ENCODE data around the gene FGF22.

Gene FGF22

GRCh38 chr19:644363-644762, 4.7 kb downstream of the FGF22 start:
- DNase-seq, result no peak

GRCh38 chr19:644789-645188, 5.1 kb downstream of the FGF22 start:
- DNase-seq, result no peak

- no peak for DNase-seq
Measured at GRCh38 chr19:645912-646778, 6.5 kb downstream of the FGF22 start.

- no peak for DNase-seq
Measured at GRCh38 chr19:646779-647565, 7.3 kb downstream of the FGF22 start.

GRCh38 chr19:647566-648284, 8.0 kb downstream of the FGF22 start:
- no peak for DNase-seq

- no peak for DNase-seq
Measured at GRCh38 chr19:648305-648704, 8.6 kb downstream of the FGF22 start.

- no peak for DNase-seq
Measured at GRCh38 chr19:648904-649801, 9.5 kb downstream of the FGF22 start.

- DNase-seq, result no peak
Measured at GRCh38 chr19:650121-650520, 10.4 kb downstream of the FGF22 start.

GRCh38 chr19:651114-651818, 11.6 kb downstream of the FGF22 start:
- no peak for DNase-seq

GRCh38 chr19:651991-652390, 12.3 kb downstream of the FGF22 start:
- DNase-seq, result no peak

GRCh38 chr19:652467-653389, 13.0 kb downstream of the FGF22 start:
- DNase-seq, result no peak

- no peak for DNase-seq
Measured at GRCh38 chr19:653425-653824, 13.7 kb downstream of the FGF22 start.

- no peak for DNase-seq
Measured at GRCh38 chr19:655691-656090, 16.0 kb downstream of the FGF22 start.

GRCh38 chr19:656751-657559, 17.3 kb downstream of the FGF22 start:
- no peak for DNase-seq

GRCh38 chr19:657611-658010, 17.9 kb downstream of the FGF22 start:
- DNase-seq, result no peak

GRCh38 chr19:658059-658839, 18.6 kb downstream of the FGF22 start:
- DNase-seq, result no peak

- DNase-seq, result no peak
Measured at GRCh38 chr19:658916-659839, 19.5 kb downstream of the FGF22 start.

Measured in right kidney (tissue), 1 donor.